Common myeloid progenitor, CD34-positive (primary cell): ENCODE data around the gene DCAF10.

Experiments
- CTCF ChIA-PET: fragments of 350-600 bp; sonication (Branson Sonifier 250); formaldehyde crosslinking; loops from one replicate; lab custom pipeline; 2021; ENCODE audit warnings: antibody characterized with exemption; lab: Charles Lee
- POLR2A ChIA-PET: fragments of 350-600 bp; sonication (Branson Sonifier 250); formaldehyde crosslinking; loops from one replicate; lab custom pipeline; 2021; ENCODE audit warnings: antibody characterized with exemption; lab: Charles Lee
- DNase-seq, 3 donors: peaks; one replicate each; pipeline versions ENCODE4 v3.0.0 to v3.0.0-alpha.2; 2013
- H3K27ac ChIP-seq, 2 experiments: 1 replicate in 1 of 2; 2 replicates in 1 of 2; pipeline ENCODE4 v1.7.0; 2013; ENCODE audit warnings: inconsistent platforms in 2 of 2, low read length in 2 of 2, mild to moderate bottlenecking in 2 of 2, low read depth in 1 of 2, moderate library complexity in 1 of 2; ENCODE audit not compliant: severe bottlenecking in 2 of 2, insufficient read depth in 1 of 2, poor library complexity in 1 of 2
- H3K27me3 ChIP-seq, 5 experiments: replicated peaks in 2 of 5; 1 replicate in 3 of 5; 2 replicates in 2 of 5; pipeline versions ENCODE4 v1.6.1 to v1.7.0; 2013; ENCODE audit warnings: low read length in 4 of 5, mild to moderate bottlenecking in 2 of 5, moderate library complexity in 2 of 5, inconsistent platforms in 1 of 5; ENCODE audit not compliant: insufficient read depth in 5 of 5, control insufficient read depth in 4 of 5
- H3K36me3 ChIP-seq, 4 experiments: 1 replicate in 2 of 4; 2 replicates in 2 of 4; pipeline versions ENCODE4 v1.6.1 to v1.7.0; 2013; ENCODE audit warnings: low read length in 3 of 4, control low read depth in 1 of 4, mild to moderate bottlenecking in 1 of 4; ENCODE audit not compliant: control insufficient read depth in 4 of 4, insufficient read depth in 4 of 4
- H3K4me1 ChIP-seq, 4 experiments: 1 replicate in 3 of 4; 2 replicates in 1 of 4; pipeline versions ENCODE4 v1.6.1 to v1.7.1; 2013; ENCODE audit warnings: low read length in 3 of 4, mild to moderate bottlenecking in 3 of 4, control low read depth in 1 of 4, inconsistent platforms in 1 of 4, moderate library complexity in 1 of 4; ENCODE audit not compliant: control insufficient read depth in 4 of 4, insufficient read depth in 4 of 4; ENCODE audit errors: control extremely low read depth in 1 of 4
- H3K4me3 ChIP-seq, 7 experiments: 1 replicate in 4 of 7; 2 replicates in 3 of 7; pipeline versions ENCODE4 v1.5.1 to v1.7.0; 2013; ENCODE audit warnings: mild to moderate bottlenecking in 7 of 7, low read length in 6 of 7, moderate library complexity in 6 of 7, inconsistent platforms in 2 of 7, low read depth in 2 of 7, control low read depth in 1 of 7; ENCODE audit not compliant: insufficient read depth in 4 of 7, control insufficient read depth in 1 of 7; ENCODE audit errors: extremely low read depth in 1 of 7
- H3K9me3 ChIP-seq, 5 experiments: 1 replicate in 4 of 5; 2 replicates in 1 of 5; pipeline versions ENCODE4 v1.6.1 to v1.7.1; 2013; ENCODE audit warnings: low read length in 4 of 5, mild to moderate bottlenecking in 2 of 5, inconsistent platforms in 1 of 5, low read depth in 1 of 5, moderate library complexity in 1 of 5; ENCODE audit not compliant: control insufficient read depth in 4 of 5, insufficient read depth in 2 of 5; ENCODE audit errors: control extremely low read depth in 1 of 5
- WGBS: methylation state at CpG from one replicate; pipeline ENCODE4 v1.1.5; 2013; ENCODE audit not compliant: insufficient coverage; 5-methylcytosine and 5-hydroxymethylcytosine counted together

The DCAF10 gene

GRCh38 chr9:37776328-37776727 is 24.3 kb upstream of the DCAF10 start:
- H3K4me3 ChIP-seq = no peak overlapping the region
- POLR2A ChIA-PET = no interaction called here
- H3K36me3 ChIP-seq = peaks cover 22 to 71% (median 58%) of the 10 kb centered on the region in 4 experiments
- no peaks in the 10 kb centered on the region for H3K4me1 ChIP-seq
- no peak for DNase-seq
- H3K27me3 ChIP-seq = no peaks in the 10 kb centered on the region
- CTCF ChIA-PET = no interaction called here
- no peak overlapping the region for H3K27ac ChIP-seq
- no peaks in the 10 kb centered on the region for H3K9me3 ChIP-seq
- WGBS = 100% methylated on average over 3 of the region's 5 CpGs

- peaks cover 29 to 84% (median 61%) of the 10 kb centered on the region in 4 experiments for H3K36me3 ChIP-seq
- no peak overlapping the region for H3K4me3 ChIP-seq
- POLR2A ChIA-PET = no interaction called here
- H3K9me3 ChIP-seq = no peaks in the 10 kb centered on the region
- CTCF ChIA-PET = interaction anchor here (1.5 kb wide), 1 partner anchor 17 kb away, joined by 5 read pairs; no protein-coding TSS in a partner anchor
- no peaks in the 10 kb centered on the region for H3K27me3 ChIP-seq
- peaks cover 0 to 7% (median 0%) of the 10 kb centered on the region in 4 experiments for H3K4me1 ChIP-seq
- H3K27ac ChIP-seq = no peak overlapping the region
- WGBS = 90% methylated on average over 1 of the region's 2 CpGs
- DNase-seq = no peak
Measured at GRCh38 chr9:37778534-37778933, 22.1 kb upstream of the DCAF10 start.

- Histone ChIP-seq H3K27me3 (peaks cover 0 to 2% (median 0%) of the 10 kb centered on the region in 5 experiments), H3K4me3 (peak overlapping the region; percentile 64 to 94 (median 91)), H3K9me3 (no peaks in the 10 kb centered on the region), H3K27ac (peak overlapping the region; percentile 81 to 93), H3K36me3 (peaks cover 16 to 42% (median 28%) of the 10 kb centered on the region in 4 experiments), H3K4me1 (peaks cover 9 to 21% (median 15%) of the 10 kb centered on the region in 4 experiments)
- ChIA-PET CTCF (interaction anchor here (1.0 to 1.9 kb wide), 4 partner anchors 11 to 46 kb away, joined by 3 to 5 read pairs (median 4); no protein-coding TSS in a partner anchor), POLR2A (interaction anchor here (1.6 kb wide), 1 partner anchor 16 kb away, joined by 7 read pairs; the partner anchor contains the start of gene DCAF10)
- WGBS = 0% methylated on average over 6 of the region's 6 CpGs
- peak in 1 of 3 donors; percentile 63 for DNase-seq
Measured at GRCh38 chr9:37784291-37784615, 16.3 kb upstream of the DCAF10 start.

GRCh38 chr9:37784616-37785483 is 15.7 kb upstream of the DCAF10 start, which contains the start of gene EXOSC3:
Gene EXOSC3 (minus strand): TSS chr9:37785064. CDS start chr9:37785044, 20 bp downstream.
- 0% methylated on average over 65 of the region's 73 CpGs for WGBS
- ChIA-PET POLR2A (interaction anchor here (1.6 kb wide), 1 partner anchor 16 kb away, joined by 7 read pairs; the partner anchor contains the start of gene DCAF10), CTCF (interaction anchor here (1.0 to 1.9 kb wide), 6 partner anchors 11 to 303 kb away, joined by 3 to 5 read pairs (median 4); partner anchors contain the start of gene DCAF10)
- Histone ChIP-seq H3K27ac (peak within 1 kb of the TSS; percentile 81 to 93), H3K4me3 (peak within 1 kb of the TSS; percentile 64 to 94 (median 91)), H3K4me1 (peaks cover 9 to 21% (median 15%) of the 10 kb centered on the region in 4 experiments), H3K36me3 (peaks cover 16 to 36% (median 25%) of the 10 kb centered on the region in 4 experiments), H3K27me3 (peaks cover 0 to 2% (median 0%) of the 10 kb centered on the region in 5 experiments), H3K9me3 (no peaks in the 10 kb centered on the region)
- DNase-seq = peak; percentile 91 to 93 (median 92)

- Histone ChIP-seq H3K4me3 (no peak overlapping the region), H3K36me3 (peaks cover 4 to 14% (median 11%) of the 10 kb centered on the region in 4 experiments), H3K4me1 (peaks cover 9 to 21% (median 15%) of the 10 kb centered on the region in 4 experiments), H3K9me3 (no peaks in the 10 kb centered on the region), H3K27ac (no peak overlapping the region), H3K27me3 (peaks cover 0 to 2% (median 0%) of the 10 kb centered on the region in 5 experiments)
- POLR2A ChIA-PET = no interaction called here
- CTCF ChIA-PET = no interaction called here
- 55% methylated on average over 45 of the region's 45 CpGs for WGBS
- peak in 1 of 3 donors; percentile 7 for DNase-seq
Measured at GRCh38 chr9:37787059-37787458, 13.5 kb upstream of the DCAF10 start.

- Histone ChIP-seq H3K4me3 (no peak overlapping the region), H3K9me3 (no peaks in the 10 kb centered on the region), H3K36me3 (peaks cover 0 to 2% (median 2%) of the 10 kb centered on the region in 4 experiments), H3K27me3 (peaks cover 0 to 2% (median 0%) of the 10 kb centered on the region in 5 experiments), H3K4me1 (peaks cover 9 to 17% (median 14%) of the 10 kb centered on the region in 4 experiments), H3K27ac (no peak overlapping the region)
- ChIA-PET POLR2A (no interaction called here), CTCF (interaction anchor here (0.8 kb wide), 1 partner anchor 9 kb away, joined by 3 read pairs; no protein-coding TSS in a partner anchor)
- WGBS = 85% methylated on average over 5 of the region's 6 CpGs
- peak in 1 of 3 donors; percentile 5 for DNase-seq
Measured at GRCh38 chr9:37788332-37788731, 12.3 kb upstream of the DCAF10 start.
